ENCODE results near the gene DNAJC18.
"Not testable (repeated sequence)": the region's sequence is repeated elsewhere in the genome, so short reads cannot be mapped to it uniquely, and the experiment has no call there.

The DNAJC18 gene

DNA sequence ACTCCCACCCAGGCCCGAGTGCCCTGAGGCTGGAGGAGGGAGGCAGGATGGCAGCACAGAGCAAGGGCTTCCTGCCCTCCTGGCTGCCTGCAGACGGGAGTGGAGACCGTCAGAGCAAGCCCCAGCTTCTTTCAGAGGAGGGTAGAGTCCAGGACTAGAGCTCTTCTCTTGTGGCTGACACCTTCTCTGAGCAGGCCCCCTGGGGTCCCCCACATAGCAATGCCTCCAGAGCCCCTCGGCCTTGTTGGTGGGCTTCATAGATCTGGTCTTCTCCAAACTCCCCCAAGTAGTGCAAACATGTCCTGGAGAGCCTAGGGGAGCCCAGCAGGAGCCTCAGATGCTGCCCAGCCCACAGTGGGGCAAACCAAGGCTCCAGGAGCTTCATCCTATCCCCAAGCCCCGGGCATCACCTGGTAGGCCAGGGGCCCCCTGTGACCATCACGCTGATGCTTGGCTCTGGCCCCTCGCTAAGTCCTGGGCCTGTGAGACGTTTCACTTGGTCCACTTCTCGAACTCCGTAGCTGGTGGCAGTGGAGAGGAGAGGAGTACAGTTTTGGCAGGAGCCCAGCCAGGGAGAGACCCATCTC lies 51.6 kb downstream of the DNAJC18 start:
- no peak for DNase-seq (ENCODE audit: low read depth)

DNA sequence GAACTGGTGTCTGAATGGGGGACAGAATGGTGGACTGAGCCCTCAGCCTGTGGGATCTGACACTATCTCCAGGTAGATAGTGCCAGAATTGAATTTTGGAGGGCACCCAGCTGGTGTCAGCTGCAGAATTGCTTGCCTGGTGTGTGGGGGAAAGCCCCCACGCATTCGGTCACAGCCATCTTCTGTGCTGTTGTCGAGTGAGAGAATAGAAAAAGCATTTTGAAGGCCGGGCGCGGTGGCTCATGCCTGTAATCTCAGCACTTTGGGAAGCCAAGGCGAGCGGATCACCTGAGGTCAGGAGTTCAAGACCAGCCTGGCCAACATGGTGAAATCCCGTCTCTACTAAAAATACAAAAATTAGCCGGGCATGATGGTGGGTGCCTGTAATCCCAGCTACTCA lies 52.4 kb downstream of the DNAJC18 start:
- DNase-seq (ENCODE audit: low read depth), result not testable (repeated sequence)

DNA sequence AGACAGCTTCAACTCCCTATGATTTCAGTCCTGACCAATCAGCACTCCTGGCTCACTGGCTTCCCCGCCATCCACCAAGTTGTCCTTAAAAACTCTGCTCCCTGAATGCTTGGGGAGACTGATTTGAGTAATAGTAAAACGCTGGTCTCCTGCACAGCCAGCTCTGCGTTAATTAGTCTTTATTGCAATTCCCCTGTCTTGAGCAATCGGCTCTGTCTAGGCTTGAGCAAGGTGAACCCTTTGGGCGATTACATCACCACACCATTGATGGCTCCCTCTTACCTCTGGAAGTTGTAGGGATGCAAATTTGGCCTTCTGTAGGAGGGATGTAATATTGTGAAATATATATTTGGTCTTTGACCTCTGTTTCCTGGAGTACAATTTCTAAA lies 53.3 kb downstream of the DNAJC18 start:
- no peak for DNase-seq (ENCODE audit: low read depth)

DNA sequence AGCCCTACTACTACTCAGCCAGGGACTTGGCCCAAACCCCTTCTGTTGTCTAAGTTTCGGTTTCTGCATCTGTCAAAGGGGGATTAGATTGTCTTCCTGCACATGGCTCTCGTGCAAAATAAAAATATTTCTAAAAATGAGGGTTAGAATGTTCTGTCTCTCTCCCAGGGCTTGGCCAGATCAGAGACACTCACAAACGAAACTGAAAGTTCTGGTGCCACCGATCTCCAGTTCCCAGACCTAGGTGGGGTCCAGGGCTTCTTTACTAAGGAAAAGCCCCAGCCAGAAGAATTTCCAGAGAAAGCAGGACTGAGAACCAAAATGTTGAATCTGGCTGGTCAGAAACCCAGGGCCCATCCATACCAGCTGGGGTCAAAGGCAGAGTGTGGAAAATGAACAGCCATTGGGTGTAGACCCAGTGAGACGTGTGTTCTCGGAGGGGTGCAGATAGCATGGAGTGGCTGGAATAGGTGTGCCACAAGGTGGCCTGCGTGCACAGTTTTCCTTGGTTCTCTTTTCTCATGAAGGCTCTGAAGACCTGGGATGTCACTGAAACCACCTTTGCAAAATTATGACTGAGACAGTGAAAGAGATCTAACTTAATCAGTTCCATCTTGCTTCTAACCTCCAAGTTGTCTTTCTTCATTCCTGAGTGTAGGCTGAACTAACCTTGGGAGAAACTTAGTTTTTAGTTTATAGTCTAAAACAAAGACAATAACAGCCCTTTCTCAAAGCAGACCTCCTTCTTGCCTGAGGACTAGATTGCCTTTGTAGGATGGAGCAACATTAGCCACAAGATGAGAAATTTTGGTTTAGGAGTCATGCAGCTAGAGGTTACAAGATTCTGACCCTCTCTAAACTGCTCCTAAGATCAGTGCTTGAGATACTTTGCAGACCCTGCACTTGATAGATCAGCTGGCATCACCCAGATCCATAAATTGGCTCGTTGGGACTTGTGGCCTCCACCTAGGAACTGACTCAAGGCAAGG lies 54.0 kb downstream of the DNAJC18 start:
- no peak for DNase-seq (ENCODE audit: low read depth)

DNA sequence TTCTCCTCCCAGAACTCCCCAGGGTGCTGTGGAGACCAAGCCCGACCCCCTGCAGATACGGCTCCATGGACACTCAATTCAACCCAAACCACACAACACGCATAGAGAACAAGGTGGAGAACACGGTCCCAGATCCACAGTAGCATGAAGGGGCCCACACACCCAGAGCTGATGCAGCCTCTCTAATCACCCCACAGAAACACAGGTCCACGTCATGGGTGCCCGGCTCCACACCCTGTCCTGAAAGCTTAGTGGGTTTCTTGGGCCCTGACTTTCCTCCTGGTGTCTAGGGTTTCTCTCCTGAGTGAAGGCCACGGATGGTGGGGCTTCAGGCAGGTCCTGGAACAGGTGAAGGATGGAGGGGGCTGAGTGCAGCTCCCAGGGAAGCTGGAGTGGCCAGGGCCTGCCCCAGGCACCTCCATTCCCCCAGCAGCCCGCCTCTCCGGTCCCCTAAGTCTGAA lies 54.7 kb downstream of the DNAJC18 start:
- no peak for DNase-seq (ENCODE audit: low read depth)

DNA sequence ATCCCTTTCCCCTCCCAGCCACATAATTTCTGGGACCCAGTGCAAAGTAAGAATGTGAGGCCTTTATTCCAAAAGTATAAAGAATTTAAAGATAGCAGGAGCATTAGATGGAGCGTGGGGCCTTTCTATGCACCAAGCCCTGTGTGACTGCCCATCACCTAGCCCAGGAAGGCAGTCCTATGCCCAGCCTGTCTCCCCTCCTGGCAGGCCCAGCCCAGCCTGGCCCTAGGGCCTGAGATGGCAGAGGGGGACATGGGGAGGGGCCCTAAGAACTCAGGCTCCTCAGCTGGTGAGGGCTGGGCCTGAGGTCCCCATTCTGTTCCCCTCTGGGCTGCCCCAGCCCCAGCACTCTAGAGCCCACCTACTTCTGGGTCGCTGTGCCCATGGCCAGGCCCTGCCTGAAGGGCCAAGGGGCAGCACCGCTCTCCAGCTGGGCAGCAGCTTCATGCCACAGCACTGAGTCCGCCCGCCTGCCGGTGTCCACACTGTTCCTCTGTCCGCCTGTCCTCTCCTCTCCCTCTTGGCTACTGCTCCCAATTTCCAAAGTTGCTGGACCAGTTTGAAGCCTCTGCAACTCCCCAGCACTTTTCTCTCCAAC lies 55.2 kb downstream of the DNAJC18 start:
- no peak for DNase-seq (ENCODE audit: low read depth)

DNA sequence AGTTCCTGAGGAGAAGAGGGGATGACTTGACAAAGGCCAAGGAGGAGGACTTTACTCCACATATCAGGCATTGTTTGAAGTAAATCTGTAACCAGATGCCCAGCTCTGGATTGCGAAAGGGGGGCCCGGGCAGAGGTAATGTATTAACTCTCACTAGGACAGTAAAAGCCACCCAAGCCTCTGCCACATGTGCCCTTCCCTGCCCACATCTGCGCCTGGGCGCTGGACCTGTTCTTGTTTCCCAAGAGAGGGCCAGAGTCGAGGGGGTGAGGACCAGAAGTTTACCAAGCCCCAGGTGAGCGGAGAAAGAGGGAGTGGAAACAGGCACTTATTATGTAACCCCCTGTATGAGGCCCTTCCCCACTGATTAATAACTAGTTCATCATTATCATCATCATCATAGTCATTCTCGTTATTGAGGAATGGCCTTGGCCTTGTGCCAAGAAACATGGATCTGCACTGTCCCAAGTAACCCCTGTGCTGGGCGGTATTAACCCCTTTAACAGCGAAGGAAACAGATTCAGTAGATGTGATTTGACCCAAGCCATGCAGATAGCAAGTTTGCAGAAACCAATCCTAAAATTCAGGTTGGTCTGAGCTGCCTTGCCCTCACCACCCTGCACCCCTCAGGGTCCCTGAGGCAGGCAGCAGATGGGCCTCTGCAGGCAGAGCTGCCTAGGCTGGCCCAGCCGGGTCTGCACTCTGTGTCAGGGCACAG lies 55.9 kb downstream of the DNAJC18 start, which contains the start of gene SLC23A1:
Gene SLC23A1 (minus strand): TSS at position 23 of the 718 bp plus-strand sequence. CDS start 44 bp downstream, outside the sequence.
- DNase-seq (ENCODE audit: low read depth), result no peak

DNA sequence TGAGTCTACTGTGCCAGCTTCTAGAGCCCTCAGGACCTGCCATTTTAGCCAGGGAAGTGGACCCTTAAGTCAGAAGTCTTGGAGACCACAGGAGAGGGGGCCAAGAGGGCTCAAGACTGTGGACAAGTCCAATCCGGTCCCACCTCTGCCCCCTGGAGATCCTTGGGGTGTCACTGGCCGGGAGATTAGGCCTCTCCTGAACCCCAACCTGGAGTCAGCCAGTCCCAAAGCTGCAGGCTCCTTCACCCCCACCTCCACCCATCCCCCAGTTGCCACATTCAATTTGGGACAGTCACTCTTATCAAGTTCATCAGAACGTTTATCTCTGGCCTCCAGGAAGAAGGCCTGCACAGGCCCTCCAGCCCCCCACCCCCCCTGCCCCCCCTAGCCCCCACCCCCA lies 56.5 kb downstream of the DNAJC18 start:
- no peak for DNase-seq (ENCODE audit: low read depth)

DNA sequence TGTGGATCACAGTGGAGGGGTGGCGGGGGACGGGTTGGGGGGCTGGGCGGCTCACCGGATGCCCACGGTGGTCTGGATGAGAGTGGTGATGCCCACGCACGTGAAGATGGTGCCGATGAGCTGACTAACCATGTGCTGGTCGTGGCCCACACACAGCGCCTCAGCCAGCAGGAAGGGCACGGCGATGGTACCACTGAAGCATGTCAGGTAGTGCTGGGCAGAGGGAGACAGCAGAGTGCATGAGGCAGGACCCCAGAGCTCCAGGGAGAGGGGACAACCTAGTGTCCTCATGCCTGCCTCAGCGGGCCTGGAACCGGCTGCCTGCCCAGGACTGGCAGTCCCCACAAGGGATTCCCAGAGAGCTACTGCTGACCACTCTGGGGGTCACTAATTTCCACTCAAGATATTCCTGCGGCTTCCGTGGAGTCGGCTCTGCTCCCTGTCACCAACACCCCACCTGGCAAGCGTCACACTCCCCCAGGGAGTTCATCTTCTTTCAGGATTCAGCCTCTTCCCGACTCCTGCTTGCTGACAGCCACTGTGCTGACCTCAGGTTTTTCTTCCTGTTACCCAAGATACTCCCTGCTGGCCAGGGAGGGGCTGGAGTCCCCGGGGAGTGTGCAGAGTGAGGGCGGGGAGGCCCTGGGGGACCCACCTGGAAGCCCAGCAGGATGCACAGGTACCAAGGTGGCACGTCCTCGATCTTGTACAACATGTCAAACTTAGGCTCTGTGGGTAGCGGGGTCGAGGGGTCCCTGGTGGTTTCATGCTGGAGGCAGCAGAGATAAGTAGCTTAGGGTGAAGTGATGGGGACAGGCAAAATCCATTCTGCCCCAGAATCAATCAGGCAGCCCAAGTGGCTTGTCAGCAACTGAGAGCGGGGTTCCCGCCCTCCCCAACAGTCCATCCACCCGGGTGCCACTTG lies 57.2 kb downstream of the DNAJC18 start:
- DNase-seq (ENCODE audit: low read depth), result no peak

DNA sequence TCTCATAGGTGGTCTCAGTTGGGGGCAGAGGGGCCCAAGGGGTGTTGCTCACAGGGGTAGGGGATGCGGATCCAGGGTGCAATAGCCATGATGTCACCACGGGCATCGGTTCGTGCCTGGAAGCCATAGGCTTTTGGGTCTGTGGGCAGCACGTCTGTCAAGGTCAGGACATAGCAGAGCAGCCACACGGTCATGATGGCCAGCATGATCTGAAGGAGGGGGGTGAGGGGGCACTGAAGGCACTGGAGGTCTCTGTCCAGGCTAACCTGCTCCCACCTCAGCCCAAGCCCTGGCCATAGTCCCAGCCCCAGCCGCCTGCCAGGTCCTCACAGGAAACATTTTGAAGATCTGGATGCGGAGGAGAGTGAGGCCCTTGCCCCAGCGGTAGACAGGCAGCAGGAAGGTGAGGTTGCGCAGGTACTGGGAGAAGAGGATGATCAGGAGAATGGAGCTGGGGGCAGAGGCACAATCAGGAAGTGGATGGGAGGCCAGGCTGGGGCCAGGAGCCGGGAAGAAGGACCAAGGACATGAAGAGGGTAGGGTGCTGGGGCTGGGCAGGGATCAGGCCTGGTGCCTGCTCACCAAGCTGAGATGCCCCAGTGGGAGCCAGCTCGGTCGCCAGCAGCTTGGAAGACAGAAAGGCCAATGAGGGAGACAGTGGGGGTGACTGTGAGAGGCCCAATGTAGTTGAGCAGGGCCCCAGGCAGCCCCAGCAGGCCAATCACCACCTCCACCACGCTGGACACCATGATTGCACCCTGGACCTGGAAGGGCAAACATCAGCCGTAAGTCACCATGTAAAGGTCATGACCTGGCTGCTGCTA lies 59.5 kb downstream of the DNAJC18 start:
- DNase-seq (ENCODE audit: low read depth), result no peak

DNA sequence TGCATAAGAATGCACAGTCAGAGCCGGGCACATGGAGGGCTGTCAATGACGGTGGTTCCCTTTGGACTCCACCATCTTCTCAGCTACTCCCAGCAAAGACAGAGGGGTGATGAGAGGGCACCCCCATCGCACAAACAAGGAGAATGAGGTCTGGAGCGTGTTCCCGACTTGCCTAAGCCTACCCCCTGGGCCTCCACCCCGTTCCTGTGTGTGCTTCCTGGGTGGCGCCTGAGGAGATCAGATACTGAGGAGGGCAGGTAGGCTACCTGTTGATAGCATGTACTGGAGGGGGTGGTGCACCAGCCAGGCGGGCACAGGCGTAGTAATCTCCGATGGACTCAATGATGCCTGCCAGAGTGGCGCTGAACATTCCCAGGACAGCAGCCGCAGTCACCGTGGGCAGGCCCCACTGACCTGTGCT lies 60.4 kb downstream of the DNAJC18 start:
- DNase-seq (ENCODE audit: low read depth), result no peak

DNA sequence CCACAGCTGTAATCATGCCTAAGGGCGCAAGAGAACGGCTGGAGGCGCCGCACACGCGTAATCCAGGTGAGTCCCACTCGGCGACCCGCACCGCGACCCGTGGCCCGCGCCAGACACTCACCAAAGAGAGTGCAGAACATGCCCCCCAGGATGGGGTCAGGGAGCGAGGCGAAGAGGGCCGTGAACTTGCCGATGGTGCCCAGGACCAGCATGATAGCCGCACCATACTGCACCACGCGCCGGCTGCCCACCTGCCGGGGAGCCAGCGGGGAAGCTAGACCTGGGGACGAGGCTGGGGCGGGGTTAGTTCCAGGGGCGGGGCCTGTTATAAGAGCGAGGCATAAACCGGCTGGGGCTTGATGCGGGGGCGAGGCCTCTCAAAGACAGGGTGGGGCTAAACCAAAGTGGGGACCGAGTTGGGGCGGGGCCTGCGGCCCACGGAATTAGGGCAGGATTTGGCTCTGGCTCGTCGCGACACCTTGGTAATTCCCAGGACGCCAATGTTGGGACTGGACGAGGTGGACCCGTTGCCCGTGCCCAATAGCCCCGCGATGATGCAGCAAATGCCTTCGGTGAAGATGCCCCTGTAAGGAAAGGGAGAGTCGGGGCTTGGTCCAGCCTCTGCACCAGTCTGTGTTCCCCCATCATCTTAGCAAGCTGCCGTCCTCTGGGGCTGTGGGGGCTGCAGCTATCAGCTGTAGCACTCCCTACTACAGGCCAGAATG lies 61.1 kb downstream of the DNAJC18 start:
- no peak for DNase-seq (ENCODE audit: low read depth)

DNA sequence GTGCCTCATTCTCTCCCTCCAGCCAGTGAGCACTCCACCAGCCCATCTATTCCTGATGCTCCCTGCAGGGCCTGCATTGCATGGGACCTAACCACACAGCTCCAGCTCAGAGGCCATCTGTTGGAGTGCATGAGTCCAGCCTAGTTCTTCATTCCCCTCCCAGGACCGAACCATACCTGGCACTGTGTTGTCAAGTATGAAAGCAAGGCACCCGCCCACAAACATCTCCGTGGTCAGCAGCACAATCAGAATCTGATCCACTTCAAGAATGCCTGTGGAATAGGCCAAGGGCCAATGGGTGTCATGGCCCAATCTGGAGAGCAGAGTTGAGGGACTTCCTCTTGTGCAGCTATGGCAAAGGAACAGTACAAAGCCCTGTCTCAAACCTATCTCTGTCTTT lies 62.1 kb downstream of the DNAJC18 start:
- DNase-seq (ENCODE audit: low read depth), result no peak

DNA sequence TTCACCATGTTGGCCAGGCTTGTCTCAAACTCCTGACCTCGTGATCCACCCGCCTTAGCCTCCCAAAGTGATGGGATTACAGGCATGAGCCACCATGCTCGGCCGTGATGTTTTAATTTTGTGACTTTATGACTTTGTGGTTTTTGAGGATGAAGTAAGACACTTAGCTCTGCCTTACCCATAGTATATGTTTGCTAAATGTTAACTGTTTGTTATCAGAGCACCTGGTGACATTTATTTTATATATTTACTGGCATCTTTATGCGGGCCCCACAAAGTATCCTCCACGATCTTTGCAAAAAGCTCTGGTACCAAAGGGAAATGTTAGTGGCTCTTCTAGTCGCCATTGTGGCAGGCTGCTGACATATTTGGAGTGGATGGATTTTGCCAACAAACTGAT lies 63.0 kb downstream of the DNAJC18 start:
- DNase-seq (ENCODE audit: low read depth), result no peak

DNA sequence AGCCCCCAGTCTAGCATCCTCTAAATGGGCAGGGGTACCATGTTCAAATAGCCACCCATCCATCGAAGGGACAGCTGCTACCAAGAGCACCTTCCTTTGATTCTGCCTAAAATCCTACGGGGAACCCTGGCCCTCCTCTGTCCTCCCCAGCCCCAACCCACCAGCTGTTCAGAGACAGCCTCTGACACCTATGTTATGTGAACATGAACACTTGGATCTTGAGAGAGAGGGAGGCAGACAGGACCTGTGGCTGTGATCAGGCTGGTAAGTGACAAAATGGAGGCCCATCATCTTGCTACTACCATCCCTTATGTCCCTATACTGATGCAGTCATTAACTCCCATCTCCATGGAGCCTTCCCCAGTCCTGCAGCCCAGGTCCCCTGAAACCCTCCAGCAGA lies 64.4 kb downstream of the DNAJC18 start:
- no peak for DNase-seq (ENCODE audit: low read depth)

DNA sequence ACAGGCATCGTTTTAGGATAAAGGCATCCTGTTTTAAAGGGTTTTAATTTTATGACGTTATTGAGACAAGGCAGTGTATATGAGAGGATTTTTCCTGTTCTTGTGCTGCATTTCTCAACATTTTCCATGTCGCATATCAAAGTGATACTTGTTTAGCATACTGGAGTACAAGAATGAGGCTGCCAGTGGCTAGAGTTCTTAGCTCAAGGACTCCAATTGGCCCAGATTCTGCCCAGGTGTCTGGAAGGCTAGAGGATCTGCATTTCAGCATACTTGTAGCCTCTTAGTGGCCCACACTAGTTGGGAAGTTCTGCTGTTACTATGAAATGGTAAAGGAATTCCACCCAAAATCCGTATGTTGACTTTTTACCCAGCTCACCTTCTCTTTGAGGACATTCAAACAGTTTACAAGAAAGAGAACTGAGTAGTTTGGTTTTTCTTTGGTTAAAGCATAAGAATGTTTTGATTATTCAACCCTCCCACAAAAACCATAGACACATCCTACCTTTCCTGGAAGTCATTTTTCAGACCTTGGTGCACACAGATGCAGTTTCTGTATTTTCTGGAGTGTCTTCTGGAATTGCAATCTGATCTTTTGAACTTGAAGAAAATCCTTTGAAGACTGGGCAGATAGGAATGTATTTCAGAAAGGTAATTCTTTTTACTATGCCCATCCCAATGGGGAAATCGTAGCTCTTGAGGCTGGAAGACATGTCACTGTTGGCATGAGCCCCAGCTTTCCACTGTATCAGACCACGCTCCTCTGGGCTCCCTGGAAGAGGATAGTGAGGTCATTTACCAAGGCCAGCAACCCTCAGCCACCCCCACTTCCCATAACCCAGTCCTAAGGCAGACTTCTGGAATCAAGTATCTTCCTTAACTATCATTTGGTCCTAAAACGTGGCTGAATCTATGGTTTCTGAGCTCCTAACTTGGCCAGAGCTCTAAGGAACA lies 67.6 kb downstream of the DNAJC18 start:
- DNase-seq (ENCODE audit: low read depth), result no peak

DNA sequence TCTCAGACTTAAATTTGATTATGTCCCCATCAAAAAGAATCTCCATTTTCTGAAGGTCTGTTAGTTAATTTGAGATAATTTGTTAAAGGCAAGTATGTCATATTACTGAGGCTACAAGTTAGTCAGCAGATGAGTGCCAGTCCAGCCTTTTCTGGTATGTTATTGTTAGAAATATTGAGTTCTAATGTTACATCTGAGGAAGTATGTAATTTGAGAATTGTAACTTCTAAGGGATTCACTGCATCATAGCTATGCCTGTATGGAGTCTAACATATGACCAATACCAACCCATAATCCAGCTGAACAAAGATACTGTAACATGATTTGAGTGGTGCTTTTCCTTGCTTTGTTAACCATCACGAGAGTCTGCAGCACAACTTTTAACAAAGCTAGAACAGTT lies 70.1 kb downstream of the DNAJC18 start:
- DNase-seq (ENCODE audit: low read depth), result no peak

DNA sequence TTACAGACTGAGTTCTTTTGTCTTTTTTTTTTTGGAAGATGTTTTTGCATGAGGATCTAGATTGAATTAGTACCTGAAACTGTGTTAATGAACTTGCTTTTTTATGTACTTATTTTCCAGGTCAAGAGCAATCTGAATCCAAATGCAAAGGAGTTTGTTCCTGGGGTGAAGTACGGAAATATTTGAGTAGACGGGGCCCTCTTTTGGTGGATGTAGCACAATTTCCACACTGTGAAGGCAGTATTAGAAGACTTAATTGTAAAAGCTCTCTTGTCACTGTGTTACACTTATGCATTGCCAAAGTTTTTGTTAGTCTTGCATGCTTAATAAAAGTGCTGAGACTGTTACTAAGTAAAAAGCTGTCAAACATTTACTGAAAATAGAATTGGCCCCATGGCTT lies 70.7 kb downstream of the DNAJC18 start:
- DNase-seq (ENCODE audit: low read depth), result no peak
